ENCODE measurements around the gene ATP6V1G3.

DNA sequence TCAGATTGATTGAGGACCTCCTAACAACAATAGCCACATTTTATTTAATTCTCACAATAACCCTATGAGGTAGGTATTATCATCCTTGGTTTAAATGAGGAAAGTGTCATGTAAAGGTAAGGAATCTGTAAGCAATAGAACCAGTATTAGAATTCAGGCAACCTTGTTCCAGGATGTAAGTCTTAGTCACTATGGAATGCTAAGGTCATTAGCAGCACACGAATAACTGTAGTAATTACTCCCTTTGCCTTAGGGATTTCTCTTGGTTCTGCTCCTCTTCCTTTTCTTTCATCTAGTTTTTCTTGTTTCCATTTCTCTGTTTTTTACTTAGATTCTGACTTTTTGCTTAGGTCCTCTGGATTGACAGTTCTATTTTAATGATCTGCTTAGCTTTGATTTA lies 23.1 kb upstream of the ATP6V1G3 start:
- TF ChIP-seq, protein P1, sequence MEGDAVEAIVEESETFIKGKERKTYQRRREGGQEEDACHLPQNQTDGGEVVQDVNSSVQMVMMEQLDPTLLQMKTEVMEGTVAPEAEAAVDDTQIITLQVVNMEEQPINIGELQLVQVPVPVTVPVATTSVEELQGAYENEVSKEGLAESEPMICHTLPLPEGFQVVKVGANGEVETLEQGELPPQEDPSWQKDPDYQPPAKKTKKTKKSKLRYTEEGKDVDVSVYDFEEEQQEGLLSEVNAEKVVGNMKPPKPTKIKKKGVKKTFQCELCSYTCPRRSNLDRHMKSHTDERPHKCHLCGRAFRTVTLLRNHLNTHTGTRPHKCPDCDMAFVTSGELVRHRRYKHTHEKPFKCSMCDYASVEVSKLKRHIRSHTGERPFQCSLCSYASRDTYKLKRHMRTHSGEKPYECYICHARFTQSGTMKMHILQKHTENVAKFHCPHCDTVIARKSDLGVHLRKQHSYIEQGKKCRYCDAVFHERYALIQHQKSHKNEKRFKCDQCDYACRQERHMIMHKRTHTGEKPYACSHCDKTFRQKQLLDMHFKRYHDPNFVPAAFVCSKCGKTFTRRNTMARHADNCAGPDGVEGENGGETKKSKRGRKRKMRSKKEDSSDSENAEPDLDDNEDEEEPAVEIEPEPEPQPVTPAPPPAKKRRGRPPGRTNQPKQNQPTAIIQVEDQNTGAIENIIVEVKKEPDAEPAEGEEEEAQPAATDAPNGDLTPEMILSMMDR (IDR thresholded peaks at IDR 0.05) = no peak
- no peak for TF ChIP-seq EZH2 (IDR thresholded peaks at IDR 0.05; ENCODE audit: borderline replicate concordance, insufficient read depth, low read depth, low read length, poor library complexity, severe bottlenecking)

Measured in B cell (primary cell).